Measurements from ENCODE around the gene TMEM190.
A peak's percentile ranks its signal among the peaks of the same experiment; 100 is the strongest.

Gene TMEM190

GRCh38 chr19:55376241-55376933 is at the start of gene TMEM190:
TSS of gene TMEM190 (plus strand) at chr19:55376826. CDS start at chr19:55376854, 28 bp downstream.
- no peak for DNase-seq (ENCODE audit: low read depth)

GRCh38 chr19:55328774-55329318 is 47.8 kb upstream of the TMEM190 start:
- peak; percentile 54 for DNase-seq (ENCODE audit: low read depth)

- peak; percentile 77 for DNase-seq (ENCODE audit: low read depth)
These were observed 46.8 kb upstream of the TMEM190 start for GRCh38 chr19:55329791-55330190.

GRCh38 chr19:55333870-55334269 is 42.8 kb upstream of the TMEM190 start:
- DNase-seq (ENCODE audit: low read depth): no peak

- DNase-seq (ENCODE audit: low read depth): peak; percentile 50
These were observed 40.5 kb upstream of the TMEM190 start for GRCh38 chr19:55336101-55336500.

GRCh38 chr19:55339105-55339888 is 37.3 kb upstream of the TMEM190 start, which contains the start of gene KMT5C:
TSS of gene KMT5C (plus strand) at chr19:55339876. CDS start at chr19:55341937, 2,061 bp downstream.
- DNase-seq (ENCODE audit: low read depth): peak; percentile 100

GRCh38 chr19:55339889-55340783 is 36.5 kb upstream of the TMEM190 start:
- DNase-seq (ENCODE audit: low read depth): peak; percentile 40

- peak; percentile 40 for DNase-seq (ENCODE audit: low read depth)
These were observed 35.9 kb upstream of the TMEM190 start for GRCh38 chr19:55340784-55341147.

GRCh38 chr19:55341171-55341588 is 35.4 kb upstream of the TMEM190 start:
- DNase-seq (ENCODE audit: low read depth): peak; percentile 75

GRCh38 chr19:55341595-55342531 is 34.8 kb upstream of the TMEM190 start:
- no peak for DNase-seq (ENCODE audit: low read depth)

- no peak for DNase-seq (ENCODE audit: low read depth)
These were observed 32.2 kb upstream of the TMEM190 start for GRCh38 chr19:55344444-55344843.

- no peak for DNase-seq (ENCODE audit: low read depth)
These were observed 31.4 kb upstream of the TMEM190 start for GRCh38 chr19:55345101-55345817.

- no peak for DNase-seq (ENCODE audit: low read depth)
These were observed 30.6 kb upstream of the TMEM190 start for GRCh38 chr19:55345818-55346724.

- no peak for DNase-seq (ENCODE audit: low read depth)
These were observed 29.7 kb upstream of the TMEM190 start for GRCh38 chr19:55346725-55347441.

- DNase-seq (ENCODE audit: low read depth): no peak
These were observed 29.1 kb upstream of the TMEM190 start for GRCh38 chr19:55347442-55348009.

- DNase-seq (ENCODE audit: low read depth): no peak
These were observed 28.1 kb upstream of the TMEM190 start for GRCh38 chr19:55348317-55349034.

GRCh38 chr19:55350620-55351315 is 25.9 kb upstream of the TMEM190 start:
- DNase-seq (ENCODE audit: low read depth): no peak

Data from ELR (cell line).